Sigmoid colon (tissue), 4 donors: ENCODE data around the gene FZD2.

Source experiments
- CTCF ChIP-seq, 4 experiments: fragments of 450-650 bp in 3 of 4; fragments of 200-600 bp in 1 of 4; IDR thresholded peaks; one replicate each; pipeline ENCODE4 v1.5.1; 2016 to 2019; ENCODE audit warnings: antibody characterized with exemption in 4 of 4, mild to moderate bottlenecking in 3 of 4, moderate library complexity in 2 of 4
- POLR2AphosphoS5 ChIP-seq, 4 donors: sonication (generic); formaldehyde crosslinking; IDR thresholded peaks; one replicate each; pipeline ENCODE4 v1.6.1; 2017; ENCODE audit warnings: antibody characterized with exemption in 4 of 4

- TF ChIP-seq CTCF (IDR thresholded peaks at IDR 0.05) (no peak), POLR2AphosphoS5 (IDR thresholded peaks at IDR 0.05) (no peak)
These were observed 21.7 kb downstream of the FZD2 start for GRCh38 chr17:44578947-44579346.
